Airway epithelial cell (primary cell): ENCODE measurements around the gene ZKSCAN5. TPM values are rescaled to one million over a fixed set of nuclear protein-coding genes. Genes with fewer than 3 reads are reported as not detected.

Experiments
- total RNA-seq: library from RNA; depleted of rRNA; stranded (reverse); fragments of >200 nt; gene quantifications from 2 replicates; pipeline ENCODE4 v1.2.3, GENCODE V29; 2015

ZKSCAN5 gene
- 6.4 and 6.7 TPM in 2 replicates for total RNA-seq

GRCh38 chr7:99504603-99505323 lies at the start of gene ZKSCAN5:
Gene ZKSCAN5, plus strand, starts transcription at chr7:99504662. Its CDS starts 1,383 bp downstream, at chr7:99506045.

GRCh38 chr7:99472561-99473314 lies 31.7 kb upstream of the ZKSCAN5 start, which contains the start of gene ZNF789:
Gene ZNF789, plus strand, starts transcription at chr7:99472890. Its CDS starts 3,567 bp downstream, at chr7:99476457.

GRCh38 chr7:99499721-99500636 lies 4.5 kb upstream of the ZKSCAN5 start, which contains the start of gene ZNF394:
Gene ZNF394, minus strand, starts transcription at chr7:99500281. Its CDS starts 188 bp downstream, at chr7:99500093.

GRCh38 chr7:99551767-99552463 lies 47.5 kb downstream of the ZKSCAN5 start, which contains the start of gene FAM200A:
Gene FAM200A, minus strand, starts transcription at chr7:99552114. Its CDS starts 3,707 bp downstream, at chr7:99548407.

GRCh38 chr7:99558306-99559174 lies 54.1 kb downstream of the ZKSCAN5 start, which contains the start of gene ZNF655:
Gene ZNF655, plus strand, starts transcription at chr7:99558642. Its CDS starts 1,918 bp downstream, at chr7:99560560.

Other genes with a start within 250 kb of the ZKSCAN5 start
- gene MYH16, start 231.8 kb upstream of the ZKSCAN5 start, total RNA-seq: 0.35 and 1.2 TPM in 2 replicates
- gene ARPC1A, start 178.8 kb upstream of the ZKSCAN5 start, total RNA-seq: 239 and 254 TPM in 2 replicates
- 250 and 327 TPM in 2 replicates for gene ARPC1B, start 129.9 kb upstream of the ZKSCAN5 start, total RNA-seq
- 101 and 143 TPM in 2 replicates for gene PDAP1, start 96.1 kb upstream of the ZKSCAN5 start, total RNA-seq
- 97.0 and 98.7 TPM in 2 replicates for gene BUD31, start 95.7 kb upstream of the ZKSCAN5 start, total RNA-seq
- 5.4 and 7.5 TPM in 2 replicates for gene PTCD1, start 65.9 kb upstream of the ZKSCAN5 start, total RNA-seq
- 25.8 and 34.7 TPM in 2 replicates for gene CPSF4, start 65.7 kb upstream of the ZKSCAN5 start, total RNA-seq
- gene ATP5MF, start 38.5 kb upstream of the ZKSCAN5 start, total RNA-seq: 1,711 and 1,959 TPM in 2 replicates
- gene ZNF789, start 31.8 kb upstream of the ZKSCAN5 start, total RNA-seq: 1.9 and 2.7 TPM in 2 replicates
- 12.7 and 13.5 TPM in 2 replicates for gene ZNF394, start 4.4 kb upstream of the ZKSCAN5 start, total RNA-seq
- 4.0 and 7.6 TPM in 2 replicates for gene FAM200A, start 47.5 kb downstream of the ZKSCAN5 start, total RNA-seq
- gene ZNF655, start 54.0 kb downstream of the ZKSCAN5 start, total RNA-seq: 46.4 and 51.1 TPM in 2 replicates
- gene TMEM225B, start 93.6 kb downstream of the ZKSCAN5 start, total RNA-seq: not detected in 2 replicates
- gene ZSCAN25, start 112.3 kb downstream of the ZKSCAN5 start, total RNA-seq: 8.4 and 10.9 TPM in 2 replicates
- gene CYP3A5, start 175.3 kb downstream of the ZKSCAN5 start, total RNA-seq: 1.9 and 3.0 TPM in 2 replicates
- gene CYP3A7, start 230.5 kb downstream of the ZKSCAN5 start, total RNA-seq: not detected in 2 replicates